Lung (tissue), 12 donors: ENCODE results near the gene FBLN5. TPM values are rescaled to one million over a fixed set of nuclear protein-coding genes. Genes with fewer than 3 reads are reported as not detected.

ENCODE experiments used
- ATAC-seq: fragments of 200-7000 bp; cut with Tn5 transposase; one replicate; pipeline ENCODE4 v1.9.1; 2020; ENCODE audit warnings: moderate number of reproducible peaks; ENCODE audit not compliant: insufficient read depth, low FRiP score
- DNase-seq, 3 donors: peaks; one replicate each; pipeline ENCODE4 v3.0.0-alpha.2; 2013 to 2017
- H3K27ac ChIP-seq, 2 donors: one replicate each; pipeline ENCODE4 v1.5.1; 2013; ENCODE audit warnings: mild to moderate bottlenecking in 2 of 2, moderate library complexity in 2 of 2, control low read depth in 1 of 2, inconsistent platforms in 1 of 2, low read depth in 1 of 2, low read length in 1 of 2
- H3K27me3 ChIP-seq, 3 donors: one replicate each; pipeline ENCODE4 v1.5.1; 2013; ENCODE audit warnings: low read length in 2 of 3; ENCODE audit not compliant: control insufficient read depth in 3 of 3, insufficient read depth in 3 of 3
- H3K36me3 ChIP-seq, 4 donors: one replicate each; pipeline ENCODE4 v1.5.1; 2013; ENCODE audit warnings: low read length in 4 of 4, mild to moderate bottlenecking in 1 of 4, moderate library complexity in 1 of 4; ENCODE audit not compliant: control insufficient read depth in 4 of 4, insufficient read depth in 4 of 4
- H3K4me1 ChIP-seq, 5 donors: one replicate each; pipeline ENCODE4 v1.5.1; 2013; ENCODE audit warnings: low read length in 5 of 5, mild to moderate bottlenecking in 2 of 5, moderate library complexity in 1 of 5; ENCODE audit not compliant: control insufficient read depth in 5 of 5, insufficient read depth in 5 of 5
- H3K4me3 ChIP-seq: one replicate; pipeline ENCODE4 v1.5.1; 2013; ENCODE audit warnings: mild to moderate bottlenecking, control low read depth, moderate library complexity
- H3K9ac ChIP-seq, 2 donors: one replicate each; pipeline ENCODE4 v1.5.1; 2013; ENCODE audit warnings: low read length in 2 of 2, control low read depth in 1 of 2; ENCODE audit not compliant: insufficient read depth in 1 of 2
- H3K9me3 ChIP-seq, 4 donors: one replicate each; pipeline ENCODE4 v1.5.1; 2013; ENCODE audit warnings: low read length in 3 of 4, mild to moderate bottlenecking in 1 of 4, moderate library complexity in 1 of 4; ENCODE audit not compliant: control insufficient read depth in 4 of 4, insufficient read depth in 3 of 4
- WGBS, 2 donors: extraction: QIAGEN DNeasy Blood & Tissue Kit; methylation state at CpG; one replicate each; pipeline ENCODE4 v1.1.7; 2013; 5-methylcytosine and 5-hydroxymethylcytosine counted together
- polyA plus RNA-seq, 2 donors: library from polyadenylated mRNA; stranded (reverse); fragments of 200-250 nt; gene quantifications; one replicate each; pipeline ENCODE4 v1.2.1, GENCODE V29; 2013
- total RNA-seq, 2 donors: library from RNA; depleted of rRNA in 1 of 2; stranded (reverse); fragments of >200 nt in 1 of 2; gene quantifications; one replicate each; pipeline ENCODE4 v1.2.1, GENCODE V29; 2014 to 2021
- TF ChIP-seq, protein P1 (sequence below): IDR thresholded peaks from 2 replicates; pipeline ENCODE4 v1.5.1; 2012; ENCODE audit warnings: mild to moderate bottlenecking; ENCODE audit errors: control extremely low read depth, extremely low read depth
- donor health status: control.
- donor health status: control.
- donor health status: Bipolar disorder and iron deficiency.
- donor health status: healthy.
- donor health status: DM: yes; HTN: yes; CAD: no.

The FBLN5 gene
- total and polyA plus RNA-seq, 4 donors, result 43.1 to 83.0 (median 72.0) TPM

DNA sequence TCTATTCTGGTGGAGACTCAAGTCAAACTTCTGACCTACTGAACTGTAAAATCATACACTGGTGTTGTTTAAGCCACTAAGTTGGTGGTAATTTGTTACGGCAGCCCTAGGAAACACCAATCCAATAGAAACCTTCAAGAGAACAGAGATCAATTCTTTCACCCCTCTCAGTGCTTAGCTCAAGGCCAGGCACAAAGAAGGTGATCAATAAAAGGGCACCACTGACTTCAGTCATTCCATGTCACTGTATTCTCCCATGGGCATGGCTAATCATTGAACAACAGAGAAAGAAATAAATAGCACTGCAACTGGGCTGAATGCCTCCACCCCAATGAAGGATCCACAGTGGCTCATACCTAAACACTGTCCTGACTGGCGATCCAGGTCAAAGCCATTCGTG, 7.3 kb downstream of the FBLN5 start:
- Histone ChIP-seq H3K4me1 (peaks cover 0 to 3% (median 1%) of the 10 kb centered on the region in 5 donors), H3K27me3 (no peaks in the 10 kb centered on the region), H3K27ac (no peak overlapping the region), H3K4me3 (no peak overlapping the region), H3K9me3 (no peaks in the 10 kb centered on the region), H3K36me3 (peaks cover 0 to 16% (median 6%) of the 10 kb centered on the region in 4 donors), H3K9ac (no peak overlapping the region)
- WGBS, 2 donors, result 92 to 93% methylated on average over 3 of the region's 3 CpGs
- DNase-seq (no peak), ATAC-seq (no peak)
- TF ChIP-seq, protein P1, sequence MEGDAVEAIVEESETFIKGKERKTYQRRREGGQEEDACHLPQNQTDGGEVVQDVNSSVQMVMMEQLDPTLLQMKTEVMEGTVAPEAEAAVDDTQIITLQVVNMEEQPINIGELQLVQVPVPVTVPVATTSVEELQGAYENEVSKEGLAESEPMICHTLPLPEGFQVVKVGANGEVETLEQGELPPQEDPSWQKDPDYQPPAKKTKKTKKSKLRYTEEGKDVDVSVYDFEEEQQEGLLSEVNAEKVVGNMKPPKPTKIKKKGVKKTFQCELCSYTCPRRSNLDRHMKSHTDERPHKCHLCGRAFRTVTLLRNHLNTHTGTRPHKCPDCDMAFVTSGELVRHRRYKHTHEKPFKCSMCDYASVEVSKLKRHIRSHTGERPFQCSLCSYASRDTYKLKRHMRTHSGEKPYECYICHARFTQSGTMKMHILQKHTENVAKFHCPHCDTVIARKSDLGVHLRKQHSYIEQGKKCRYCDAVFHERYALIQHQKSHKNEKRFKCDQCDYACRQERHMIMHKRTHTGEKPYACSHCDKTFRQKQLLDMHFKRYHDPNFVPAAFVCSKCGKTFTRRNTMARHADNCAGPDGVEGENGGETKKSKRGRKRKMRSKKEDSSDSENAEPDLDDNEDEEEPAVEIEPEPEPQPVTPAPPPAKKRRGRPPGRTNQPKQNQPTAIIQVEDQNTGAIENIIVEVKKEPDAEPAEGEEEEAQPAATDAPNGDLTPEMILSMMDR, result no peak

DNA sequence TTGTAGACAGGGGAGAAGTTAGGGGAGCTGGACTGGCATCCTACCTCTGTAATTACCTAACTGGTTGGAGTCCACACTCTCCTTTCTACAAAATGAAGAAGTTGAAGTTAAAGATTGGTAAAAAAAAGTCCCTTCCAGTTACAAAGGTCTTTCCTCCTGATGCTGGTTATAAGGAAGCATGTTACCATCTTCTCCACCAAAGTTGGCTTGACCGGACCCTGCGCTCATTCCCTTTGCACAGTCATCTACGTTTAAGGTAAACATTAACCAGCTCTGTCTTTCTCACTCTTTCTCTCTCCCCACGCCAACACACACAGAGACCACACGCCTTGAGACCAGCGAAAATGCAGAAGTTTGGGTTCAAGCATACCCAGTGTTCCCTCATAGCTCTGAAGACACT, 11.9 kb downstream of the FBLN5 start:
- Histone ChIP-seq H3K36me3 (peaks cover 0 to 16% (median 8%) of the 10 kb centered on the region in 4 donors), H3K27me3 (no peaks in the 10 kb centered on the region), H3K4me1 (no peaks in the 10 kb centered on the region), H3K9ac (no peak overlapping the region), H3K9me3 (no peaks in the 10 kb centered on the region), H3K4me3 (no peak overlapping the region), H3K27ac (no peak overlapping the region)
- DNase-seq (no peak), ATAC-seq (no peak)
- TF ChIP-seq, protein P1, result no peak
- 89 to 92% methylated on average over 6 of the region's 6 CpGs for WGBS, 2 donors

DNA sequence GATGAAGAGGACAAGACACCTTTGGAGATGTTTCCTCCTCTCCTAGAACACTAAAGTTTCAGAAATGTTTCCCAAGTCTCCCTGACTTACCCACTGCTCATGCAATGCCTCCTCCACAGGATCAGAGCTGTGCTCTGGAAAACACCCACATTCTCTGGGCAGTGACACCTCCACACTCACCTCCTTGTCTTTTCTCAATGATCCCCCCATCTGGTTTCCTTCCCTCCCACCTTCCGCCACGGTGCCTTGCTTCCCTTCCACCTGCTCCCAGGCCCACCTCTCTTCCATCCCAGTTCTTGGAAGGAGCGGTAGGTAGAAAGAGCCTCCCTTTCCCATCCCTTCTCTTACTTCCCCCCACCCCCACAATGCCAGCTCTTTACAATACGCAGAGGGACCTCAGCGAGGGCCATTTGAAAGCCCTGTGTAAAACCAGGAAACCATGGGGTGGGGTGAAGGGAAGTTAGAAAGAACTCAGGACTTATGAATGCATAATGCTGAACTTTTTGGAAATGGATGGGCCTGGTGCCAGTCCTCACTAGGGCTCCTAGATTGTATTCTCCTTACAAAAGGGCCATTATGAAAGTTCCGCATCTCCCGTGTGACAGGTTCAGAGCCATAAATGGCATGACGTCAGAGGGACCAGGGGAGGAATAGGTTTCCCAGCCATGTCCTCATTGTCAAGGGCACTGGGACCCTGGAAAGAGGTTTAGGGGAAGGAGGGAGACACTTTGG, 12.8 kb downstream of the FBLN5 start:
- no peaks in the 10 kb centered on the region for H3K4me1 ChIP-seq
- ATAC-seq (no peak), DNase-seq (no peak)
- H3K27me3 ChIP-seq, result no peaks in the 10 kb centered on the region
- H3K36me3 ChIP-seq, result peaks cover 0 to 9% (median 5%) of the 10 kb centered on the region in 4 donors
- H3K9ac ChIP-seq, result no peak overlapping the region
- 84% methylated on average over 8 of the region's 8 CpGs for WGBS, 2 donors
- H3K27ac ChIP-seq, result no peak overlapping the region
- H3K9me3 ChIP-seq, result no peaks in the 10 kb centered on the region
- TF ChIP-seq, protein P1, result no peak
- H3K4me3 ChIP-seq, result no peak overlapping the region
